Kidney epithelial cell (primary cell): ENCODE measurements around the gene RPS6KA2. TPM values are rescaled to one million over a fixed set of nuclear protein-coding genes. Genes with fewer than 3 reads are reported as not detected.

ENCODE experiments used
- DNase-seq: peaks from one replicate; pipeline ENCODE4 v3.0.0-alpha.2; 2010; ENCODE audit warnings: low read depth
- H3K27me3 ChIP-seq: 2 replicates; pipeline ENCODE4 v1.6.0; 2011; ENCODE audit warnings: low read length; ENCODE audit not compliant: control insufficient read depth, insufficient read depth
- H3K36me3 ChIP-seq: 2 replicates; pipeline ENCODE4 v1.5.1; 2011; ENCODE audit warnings: low read length; ENCODE audit not compliant: control insufficient read depth, insufficient read depth
- H3K4me3 ChIP-seq: 2 replicates; pipeline ENCODE4 v1.5.1; 2011; ENCODE audit warnings: low read depth, mild to moderate bottlenecking, control low read depth, low read length
- CTCF ChIP-seq: IDR thresholded peaks from 2 replicates; pipeline ENCODE4 v1.5.1; 2011; ENCODE audit warnings: mild to moderate bottlenecking, moderate library complexity, low read length, control low read depth, inconsistent platforms; ENCODE audit not compliant: insufficient read depth, poor library complexity, severe bottlenecking
- total RNA-seq: library from RNA; depleted of rRNA; stranded (reverse); fragments of >200 nt; gene quantifications from 2 replicates; pipeline ENCODE4 v1.2.3, GENCODE V29; 2015

RPS6KA2 gene
- total RNA-seq, 1 donor from 2014 or later, result 51.9 TPM

DNA sequence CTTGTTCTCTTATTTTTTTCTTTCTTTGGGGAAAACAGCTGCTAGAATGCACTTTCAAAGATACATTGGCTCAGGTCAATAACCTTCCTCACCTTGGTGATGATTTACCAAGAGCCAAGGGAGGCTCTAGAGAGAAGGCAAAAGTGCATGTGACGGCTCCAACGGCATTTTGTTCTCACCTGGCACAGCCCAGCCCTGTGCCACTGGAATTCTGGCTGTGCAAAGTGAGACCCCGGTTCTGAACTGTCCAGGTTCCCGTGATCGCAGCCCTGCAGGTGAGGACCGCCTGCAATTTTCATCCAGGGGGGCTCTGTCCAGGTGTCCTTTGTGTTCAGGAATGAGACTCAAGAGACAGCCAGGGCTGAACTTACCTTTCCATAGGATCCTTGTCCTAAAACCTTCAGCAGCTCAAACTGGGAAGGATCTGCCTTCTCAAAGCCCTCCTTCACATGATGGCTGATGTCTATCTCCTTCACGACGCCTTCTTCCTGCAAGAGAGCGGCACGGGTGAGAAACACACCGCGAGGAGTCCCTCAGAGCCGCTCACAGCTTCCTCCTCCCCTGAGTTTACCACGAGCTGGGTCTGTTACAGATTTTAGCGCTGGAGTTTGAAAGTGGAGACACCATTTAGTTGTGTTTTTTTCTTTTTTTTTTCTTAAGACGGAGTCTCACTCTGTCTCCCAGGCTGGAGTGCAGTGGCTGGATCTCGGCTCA lies 88.6 kb downstream of the RPS6KA2 start:
- Histone ChIP-seq H3K36me3 (no peaks in the 10 kb centered on the region), H3K4me3 (no peak overlapping the region)
- no peak for DNase-seq

GRCh38 chr6:166534658-166535406 lies 92.2 kb downstream of the RPS6KA2 start:
- no peak overlapping the region for H3K4me3 ChIP-seq
- DNase-seq, result no peak
- no peaks in the 10 kb centered on the region for H3K36me3 ChIP-seq
- no peak for TF ChIP-seq CTCF
- no peaks in the 10 kb centered on the region for H3K27me3 ChIP-seq

More for the DNA sequence above, 88.6 kb downstream of the RPS6KA2 start:
- TF ChIP-seq CTCF, result no peak
- no peaks in the 10 kb centered on the region for H3K27me3 ChIP-seq

GRCh38 chr6:166533205-166533824 lies 93.7 kb downstream of the RPS6KA2 start:
- no peak for TF ChIP-seq CTCF
- Histone ChIP-seq H3K36me3 (no peaks in the 10 kb centered on the region), H3K27me3 (no peaks in the 10 kb centered on the region), H3K4me3 (no peak overlapping the region)
- no peak for DNase-seq

GRCh38 chr6:166532302-166532701 lies 94.7 kb downstream of the RPS6KA2 start:
- Histone ChIP-seq H3K4me3 (no peak overlapping the region), H3K27me3 (no peaks in the 10 kb centered on the region), H3K36me3 (no peaks in the 10 kb centered on the region)
- no peak for DNase-seq
- TF ChIP-seq CTCF, result no peak

DNA sequence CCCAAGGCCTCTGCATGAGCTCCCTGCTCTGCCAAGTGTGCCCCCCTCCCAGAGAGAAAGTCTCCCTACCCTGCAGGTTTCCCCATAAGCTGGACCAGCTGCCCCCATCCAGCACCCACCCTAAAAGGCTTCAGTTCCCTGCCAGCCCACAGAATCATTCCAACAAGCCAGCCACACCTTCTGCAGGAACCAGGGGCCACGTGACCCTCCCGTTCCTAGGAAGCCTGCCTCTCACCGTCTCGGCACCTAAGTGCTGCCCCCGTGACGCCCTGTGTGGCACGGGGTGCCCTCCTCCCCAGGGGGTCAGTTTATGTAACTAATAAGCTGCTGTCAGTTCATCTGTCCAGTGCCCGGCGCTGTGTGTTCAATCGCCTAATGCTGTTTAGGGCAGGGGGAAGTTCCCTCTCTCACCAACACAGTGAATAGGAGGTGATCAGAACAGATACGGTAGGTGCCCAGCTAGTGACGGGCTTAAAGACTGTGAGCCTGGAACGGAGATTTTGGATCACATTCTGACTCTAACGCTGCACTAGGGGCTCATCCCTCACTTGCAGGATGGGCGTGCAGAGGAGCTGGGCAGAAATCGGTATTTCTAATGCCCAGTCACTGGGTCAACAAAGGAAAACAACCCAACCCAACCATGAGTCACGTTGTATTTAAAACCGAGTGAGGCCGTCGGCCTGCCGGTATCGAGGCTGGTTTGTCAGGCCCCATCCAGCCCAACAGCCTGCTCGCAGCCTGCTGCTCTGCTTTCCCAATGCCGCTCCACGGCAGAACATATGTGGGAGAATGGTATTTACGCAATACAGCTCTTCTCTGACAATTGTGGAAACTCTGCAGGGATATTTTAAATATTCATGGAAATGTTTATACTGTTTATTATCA lies 96.6 kb downstream of the RPS6KA2 start:
- Histone ChIP-seq H3K27me3 (no peaks in the 10 kb centered on the region), H3K4me3 (no peak overlapping the region), H3K36me3 (no peaks in the 10 kb centered on the region)
- TF ChIP-seq CTCF, result no peak
- DNase-seq, result no peak
